Measurements from ENCODE around the gene TMCC2. TPM values are rescaled to one million over a fixed set of nuclear protein-coding genes. Genes with fewer than 3 reads are reported as not detected.
A peak's percentile ranks its signal among the peaks of the same experiment; 100 is the strongest.
"Not testable (repeated sequence)": the region's sequence is repeated elsewhere in the genome, so short reads cannot be mapped to it uniquely, and the experiment has no call there.

The TMCC2 gene, protein sequence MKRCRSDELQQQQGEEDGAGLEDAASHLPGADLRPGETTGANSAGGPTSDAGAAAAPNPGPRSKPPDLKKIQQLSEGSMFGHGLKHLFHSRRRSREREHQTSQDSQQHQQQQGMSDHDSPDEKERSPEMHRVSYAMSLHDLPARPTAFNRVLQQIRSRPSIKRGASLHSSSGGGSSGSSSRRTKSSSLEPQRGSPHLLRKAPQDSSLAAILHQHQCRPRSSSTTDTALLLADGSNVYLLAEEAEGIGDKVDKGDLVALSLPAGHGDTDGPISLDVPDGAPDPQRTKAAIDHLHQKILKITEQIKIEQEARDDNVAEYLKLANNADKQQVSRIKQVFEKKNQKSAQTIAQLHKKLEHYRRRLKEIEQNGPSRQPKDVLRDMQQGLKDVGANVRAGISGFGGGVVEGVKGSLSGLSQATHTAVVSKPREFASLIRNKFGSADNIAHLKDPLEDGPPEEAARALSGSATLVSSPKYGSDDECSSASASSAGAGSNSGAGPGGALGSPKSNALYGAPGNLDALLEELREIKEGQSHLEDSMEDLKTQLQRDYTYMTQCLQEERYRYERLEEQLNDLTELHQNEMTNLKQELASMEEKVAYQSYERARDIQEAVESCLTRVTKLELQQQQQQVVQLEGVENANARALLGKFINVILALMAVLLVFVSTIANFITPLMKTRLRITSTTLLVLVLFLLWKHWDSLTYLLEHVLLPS
- 1 to 10 TPM; 5.1 to 8.0 (median 6.3) TPM for polyA plus RNA-seq (ENCODE audit: insufficient read length in 3 of 3)

GRCh38 chr1:205227584-205228013 lies at the start of gene TMCC2:
Gene TMCC2, plus strand, starts transcription at chr1:205227946. Its CDS starts 619 bp downstream, at chr1:205228565.
- peak in 2 of 3 donors; percentile 83 to 86 for DNase-seq (ENCODE audit: low read depth in 3 of 3, low spot score in 2 of 3)

- DNase-seq (ENCODE audit: low read depth in 3 of 3, low spot score in 2 of 3): no peak
These were observed 47.9 kb upstream of the TMCC2 start for GRCh38 chr1:205179842-205180241.

DNA sequence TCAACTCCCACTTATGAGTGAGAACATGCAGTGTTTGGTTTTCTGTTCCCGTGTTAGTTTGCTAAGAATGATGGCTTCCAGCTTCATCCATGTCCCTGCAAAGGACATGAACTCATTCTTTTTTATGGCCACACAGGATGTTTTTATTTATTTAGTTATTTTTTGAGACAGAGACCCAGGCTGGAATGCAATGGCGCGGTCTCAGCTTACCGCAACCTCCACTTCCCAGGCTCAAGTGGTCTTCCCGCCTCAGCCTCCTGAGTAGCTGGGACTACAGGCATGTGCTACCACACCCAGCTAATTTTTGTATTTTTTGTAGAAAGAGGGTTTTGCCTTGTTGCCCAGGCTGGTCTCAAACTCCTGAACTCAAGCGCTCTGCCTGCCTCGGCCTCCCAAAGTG lies 47.4 kb upstream of the TMCC2 start:
- not testable (repeated sequence) for DNase-seq (ENCODE audit: low read depth in 3 of 3, low spot score in 2 of 3)

DNA sequence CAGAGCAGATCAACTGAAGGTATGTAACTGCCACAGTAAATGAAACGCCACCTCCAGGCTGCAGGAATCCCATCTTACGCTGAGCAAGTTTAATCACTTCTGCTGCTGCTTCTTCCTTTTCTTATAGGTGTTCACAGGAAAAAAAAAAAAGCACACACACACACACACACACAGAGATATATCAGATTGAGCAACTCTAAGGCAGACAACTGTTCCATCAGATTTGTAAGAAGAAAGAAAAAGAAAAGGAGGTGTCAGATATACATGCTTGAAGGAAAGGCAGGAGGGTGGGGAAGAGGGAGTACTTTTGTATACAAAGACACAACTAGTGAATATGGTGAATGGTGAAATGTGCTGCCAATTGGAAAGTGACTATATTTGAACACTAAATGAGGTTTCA lies 44.8 kb upstream of the TMCC2 start:
- no peak for DNase-seq (ENCODE audit: low read depth in 3 of 3, low spot score in 2 of 3)

- DNase-seq (ENCODE audit: low read depth in 3 of 3, low spot score in 2 of 3): no peak
These were observed 43.9 kb upstream of the TMCC2 start for GRCh38 chr1:205183676-205184335.

GRCh38 chr1:205186191-205186590 lies 41.6 kb upstream of the TMCC2 start:
- no peak for DNase-seq (ENCODE audit: low read depth in 3 of 3, low spot score in 2 of 3)

- DNase-seq (ENCODE audit: low read depth in 3 of 3, low spot score in 2 of 3): no peak
These were observed 40.3 kb upstream of the TMCC2 start for GRCh38 chr1:205187420-205187819.

DNA sequence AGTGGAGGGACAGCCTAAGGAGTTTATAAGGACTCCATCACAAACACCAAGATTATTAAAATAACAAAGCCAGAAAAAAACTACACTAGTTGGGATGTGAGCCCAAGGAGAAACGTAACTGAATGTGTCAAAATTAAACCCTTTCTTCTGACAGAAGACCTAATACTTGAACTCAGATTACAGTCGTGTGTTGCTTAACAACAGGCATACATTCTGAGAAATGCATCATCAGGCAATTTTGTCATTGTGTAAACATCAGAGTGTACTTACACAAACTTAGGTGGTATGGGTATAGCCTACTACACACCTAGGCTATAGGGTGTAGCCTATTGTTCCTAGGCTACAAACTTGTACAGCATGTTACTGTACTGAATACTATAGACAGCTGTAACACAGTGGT lies 39.6 kb upstream of the TMCC2 start:
- DNase-seq (ENCODE audit: low read depth in 3 of 3, low spot score in 2 of 3): no peak

- no peak for DNase-seq (ENCODE audit: low read depth in 3 of 3, low spot score in 2 of 3)
These were observed 39.1 kb upstream of the TMCC2 start for GRCh38 chr1:205188596-205188995.

GRCh38 chr1:205189131-205189530 lies 38.6 kb upstream of the TMCC2 start:
- DNase-seq (ENCODE audit: low read depth in 3 of 3, low spot score in 2 of 3): no peak

- no peak for DNase-seq (ENCODE audit: low read depth in 3 of 3, low spot score in 2 of 3)
These were observed 36.7 kb upstream of the TMCC2 start for GRCh38 chr1:205190845-205191577.

DNA sequence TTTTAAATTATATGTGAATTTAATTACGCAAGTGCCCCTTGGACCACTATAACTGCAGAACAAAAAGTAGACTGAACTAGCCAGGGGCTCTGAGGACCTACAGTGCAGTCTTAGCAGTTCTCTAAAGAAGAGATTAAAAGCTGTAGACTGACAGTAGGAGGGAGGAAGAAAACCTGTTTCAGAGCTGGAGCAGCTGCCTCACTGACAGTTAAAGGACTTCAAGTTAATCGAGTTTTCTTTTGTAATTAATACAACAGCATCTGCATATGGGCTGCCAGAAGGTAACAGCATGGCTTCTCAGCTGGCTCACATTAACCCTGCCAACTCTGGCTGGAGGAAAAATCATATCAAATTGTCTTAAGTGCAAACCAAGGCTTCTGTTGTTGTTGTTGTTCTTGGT lies 36.1 kb upstream of the TMCC2 start:
- DNase-seq (ENCODE audit: low read depth in 3 of 3, low spot score in 2 of 3): no peak

DNA sequence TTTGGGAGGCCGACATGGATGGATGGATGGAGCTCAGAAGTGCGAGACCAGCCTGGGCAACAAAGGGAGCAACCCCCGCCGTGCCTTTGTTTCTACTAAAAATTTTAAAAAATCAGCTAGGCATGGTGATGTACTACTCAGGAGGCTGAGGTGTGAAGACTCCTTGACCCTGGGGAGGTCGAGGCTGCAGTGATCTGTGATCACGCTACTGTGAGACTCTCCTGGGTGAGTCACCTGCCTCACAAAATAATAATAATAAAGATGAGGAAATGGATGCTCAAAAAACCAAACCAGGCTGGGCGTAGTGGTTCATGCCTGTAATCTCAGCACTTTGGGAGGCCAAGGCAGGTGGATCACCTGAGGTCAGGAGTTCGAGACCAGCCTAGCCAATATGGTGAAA lies 35.5 kb upstream of the TMCC2 start:
- DNase-seq (ENCODE audit: low read depth in 3 of 3, low spot score in 2 of 3): no peak

- DNase-seq (ENCODE audit: low read depth in 3 of 3, low spot score in 2 of 3): no peak
These were observed 28.4 kb upstream of the TMCC2 start for GRCh38 chr1:205199090-205199930.

DNA sequence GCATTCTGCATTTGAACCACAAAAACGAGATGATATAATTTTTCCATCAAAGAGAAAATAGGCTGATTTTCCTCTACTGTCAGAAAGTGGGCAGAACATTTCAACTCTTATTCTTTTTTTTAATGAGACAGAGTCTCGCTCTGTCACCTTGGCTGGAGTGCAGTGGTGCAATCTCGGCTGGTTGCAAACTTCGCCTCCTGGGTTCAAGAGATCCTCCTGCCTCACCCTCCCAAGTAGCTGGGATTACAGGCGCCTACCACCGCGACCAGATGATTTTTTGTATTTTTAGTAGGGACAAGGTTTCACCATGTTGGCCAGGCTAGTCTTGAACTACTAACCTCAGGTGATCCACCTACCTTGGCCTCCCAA lies 27.8 kb upstream of the TMCC2 start:
- no peak for DNase-seq (ENCODE audit: low read depth in 3 of 3, low spot score in 2 of 3)

- DNase-seq (ENCODE audit: low read depth in 3 of 3, low spot score in 2 of 3): no peak
These were observed 23.2 kb upstream of the TMCC2 start for GRCh38 chr1:205204552-205204951.

DNA sequence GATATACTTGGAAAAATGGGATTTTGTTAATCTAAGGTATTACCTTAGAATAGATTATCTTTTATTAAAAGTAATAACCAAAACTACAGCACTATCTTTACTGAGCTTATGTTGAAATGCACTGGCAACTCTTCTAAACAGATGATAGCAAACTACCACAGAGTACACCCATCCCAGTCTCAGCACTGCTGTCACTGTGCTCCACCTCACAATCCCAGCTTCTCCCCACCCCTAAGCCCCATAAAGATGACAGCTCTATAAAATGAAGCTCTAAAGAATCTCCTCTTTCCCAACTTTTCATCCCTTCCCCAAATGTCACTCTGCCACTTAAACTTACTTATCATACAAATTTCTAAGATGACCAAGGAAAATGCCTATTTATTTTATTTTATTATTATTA lies 22.7 kb upstream of the TMCC2 start:
- DNase-seq (ENCODE audit: low read depth in 3 of 3, low spot score in 2 of 3): no peak

GRCh38 chr1:205208811-205209210 lies 18.9 kb upstream of the TMCC2 start:
- no peak for DNase-seq (ENCODE audit: low read depth in 3 of 3, low spot score in 2 of 3)

GRCh38 chr1:205210756-205211168 lies 17.0 kb upstream of the TMCC2 start:
- DNase-seq (ENCODE audit: low read depth in 3 of 3, low spot score in 2 of 3): no peak

All from right renal cortex interstitium (tissue), 3 donors.